ENCODE results near the gene TAS1R2. TPM values are rescaled to one million over a fixed set of nuclear protein-coding genes. Genes with fewer than 3 reads are reported as not detected.

TAS1R2 gene
- total and polyA plus RNA-seq, 2 of the 13 experiments (the other 11 are each of a cell fraction or from before 2014, with no cell fraction given), result not detected

- WGBS (ENCODE audit: low lambda C conversion rate), result 94% methylated on average over 7 of the region's 7 CpGs
- ChIA-PET POLR2A (interaction anchor here (0.8 kb wide), 1 partner anchor 9 kb away, joined by 3 read pairs; no protein-coding TSS in a partner anchor), CTCF (ENCODE audit: low intra/inter-chr PET ratio, low total read pairs) (no interaction called here)
- Histone ChIP-seq H3K27ac (ENCODE audit: extremely low read length, insufficient read depth, low read length) (no peak overlapping the region), H3K27me3 (ENCODE audit: control insufficient read depth in 1 of 2, insufficient read depth in 2 of 2, low read length in 2 of 2) (no peaks in the 10 kb centered on the region), H3K4me2 (ENCODE audit: low read depth, low read length) (no peak overlapping the region), H3K4me1 (ENCODE audit: insufficient read depth, low read length) (peaks cover 59% of the 10 kb centered on the region), H3K4me3 (replicated peaks in 1 of 3; ENCODE audit: insufficient read depth in 1 of 3, low read depth in 2 of 3, low read length in 3 of 3) (no peak overlapping the region), H4K20me1 (ENCODE audit: insufficient read depth, low read length) (peaks cover 73% of the 10 kb centered on the region), H2AFZ (ENCODE audit: low read length) (no peak overlapping the region), H3K79me2 (ENCODE audit: insufficient read depth, low read length) (peaks cover 58% of the 10 kb centered on the region), H3K9ac (ENCODE audit: insufficient read depth, low read depth, low read length) (no peak overlapping the region), H3K36me3 (replicated peaks in 1 of 2; ENCODE audit: control insufficient read depth in 1 of 2, insufficient read depth in 2 of 2, low read length in 2 of 2) (peaks cover 22 to 47% of the 10 kb centered on the region in 2 experiments), H3K9me3 (ENCODE audit: low read length) (no peaks in the 10 kb centered on the region)
- no TSS peak for BruUV-seq (replicated peaks)
- ATAC-seq, result no peak
- in situ Hi-C loops (cut with HindIII; ENCODE audit: extremely low pct_ligation_motif_present, low pct_unique_long_range_greater_than_20kb) (no loop called here), intact Hi-C loops (cut with micrococcal nuclease; ENCODE audit: unreplicated experiment) (no loop called here)
- TF ChIP-seq PLRG1 (conservative IDR thresholded peaks at IDR 0.05) (no peak), ELF1 (CRISPR knock-in tag; IDR thresholded peaks at IDR 0.05) (no peak), KDM5A (IDR thresholded peaks at IDR 0.05; ENCODE audit: borderline replicate concordance, low read length) (no peak), ZNF180 (CRISPR knock-in tag; IDR thresholded peaks at IDR 0.05; ENCODE audit: borderline replicate concordance, low read depth) (no peak), ZMYM2 (CRISPR knock-in tag; IDR thresholded peaks at IDR 0.05) (no peak), ZNF7 (CRISPR knock-in tag; IDR thresholded peaks at IDR 0.05) (no peak), TAF1 (CRISPR knock-in tag; IDR thresholded peaks at IDR 0.05) (no peak), ZBTB39 (CRISPR knock-in tag; IDR thresholded peaks at IDR 0.05) (no peak), SNAPC4 (CRISPR knock-in tag; IDR thresholded peaks at IDR 0.05) (no peak), ETV5 (CRISPR knock-in tag; IDR thresholded peaks at IDR 0.05; ENCODE audit: borderline replicate concordance) (no peak), BRF2 (CRISPR knock-in tag; IDR thresholded peaks at IDR 0.05) (no peak), CC2D1A (CRISPR knock-in tag; IDR thresholded peaks at IDR 0.05) (no peak), MTA1 (CRISPR knock-in tag; IDR thresholded peaks at IDR 0.05; ENCODE audit: borderline replicate concordance) (no peak), ZNF362 (CRISPR knock-in tag; IDR thresholded peaks at IDR 0.05; ENCODE audit: borderline replicate concordance) (no peak)
- no peak for DNase-seq (ENCODE audit: low spot score)
- no peak for FAIRE-seq
These were observed 31.9 kb upstream of the TAS1R2 start for GRCh38 chr1:18891426-18891780.

All from HepG2 (cell line).